ENCODE results near the gene GRM8.

The GRM8 gene

GRCh38 chr7:126443951-126444350 is 808.8 kb downstream of the GRM8 start:
- Mint-ChIP-seq H3K36me3 (ENCODE audit: low read depth) (no peaks in the 10 kb centered on the region), H3K27me3 (no peaks in the 10 kb centered on the region), H3K27ac (no peak overlapping the region), H3K4me1 (ENCODE audit: low read depth) (no peaks in the 10 kb centered on the region), H3K9me3 (peaks cover 5% of the 10 kb centered on the region), H3K4me3 (no peak overlapping the region)

DNA sequence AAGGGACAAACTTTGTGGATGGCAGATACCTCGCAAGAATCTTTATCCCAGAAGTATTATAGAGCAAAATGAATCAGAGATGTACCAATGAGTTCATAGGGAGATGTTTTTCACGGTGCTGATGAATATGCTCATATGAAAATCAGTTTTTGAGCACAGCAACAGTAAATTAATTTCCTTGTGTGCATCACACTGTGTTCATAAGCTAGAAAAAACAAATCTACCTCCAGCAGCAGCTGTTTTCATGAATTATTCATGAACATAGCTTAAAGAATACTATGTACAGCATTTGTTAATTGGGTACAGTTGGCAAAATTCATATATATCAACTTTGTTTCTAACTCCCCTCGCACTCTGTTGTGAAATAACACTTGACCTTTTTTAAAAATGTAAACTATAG is 809.8 kb downstream of the GRM8 start:
- Mint-ChIP-seq H3K27me3 (no peaks in the 10 kb centered on the region), H3K36me3 (ENCODE audit: low read depth) (no peaks in the 10 kb centered on the region), H3K4me1 (ENCODE audit: low read depth) (no peaks in the 10 kb centered on the region), H3K27ac (no peak overlapping the region), H3K9me3 (peaks cover 5% of the 10 kb centered on the region), H3K4me3 (no peak overlapping the region)

DNA sequence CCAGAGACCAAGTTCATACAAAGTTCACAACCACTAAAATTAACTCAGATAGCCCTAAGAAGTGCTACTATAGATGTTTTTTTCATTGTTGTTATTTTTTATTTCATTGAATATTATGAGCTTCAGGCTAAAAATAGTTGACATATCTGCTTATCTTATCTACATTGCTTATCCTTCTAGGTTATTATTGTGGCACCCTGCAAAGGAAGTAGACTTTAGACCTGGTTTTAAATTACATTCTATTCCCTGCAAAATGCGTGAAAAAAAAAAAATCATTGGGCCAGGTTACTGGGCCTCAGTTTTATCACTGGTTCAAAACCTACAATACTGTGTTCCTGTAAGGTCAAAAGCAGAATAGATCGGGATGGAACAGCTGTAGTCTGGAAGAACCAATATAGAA is 811.0 kb downstream of the GRM8 start:
- no peak overlapping the region for H3K27ac Mint-ChIP-seq
- H3K4me3 Mint-ChIP-seq: no peak overlapping the region
- no peaks in the 10 kb centered on the region for H3K27me3 Mint-ChIP-seq
- no peaks in the 10 kb centered on the region for H3K36me3 Mint-ChIP-seq (ENCODE audit: low read depth)
- peaks cover 5% of the 10 kb centered on the region for H3K9me3 Mint-ChIP-seq
- no peaks in the 10 kb centered on the region for H3K4me1 Mint-ChIP-seq (ENCODE audit: low read depth)

- Mint-ChIP-seq H3K9me3 (peaks cover 5% of the 10 kb centered on the region), H3K36me3 (ENCODE audit: low read depth) (no peaks in the 10 kb centered on the region), H3K4me3 (no peak overlapping the region), H3K4me1 (ENCODE audit: low read depth) (no peaks in the 10 kb centered on the region), H3K27me3 (no peaks in the 10 kb centered on the region), H3K27ac (no peak overlapping the region)
Observed at GRCh38 chr7:126440542-126440941, 812.2 kb downstream of the GRM8 start.

GRCh38 chr7:126436213-126436868 is 816.4 kb downstream of the GRM8 start:
- no peaks in the 10 kb centered on the region for H3K36me3 Mint-ChIP-seq (ENCODE audit: low read depth)
- H3K27ac Mint-ChIP-seq: no peak overlapping the region
- no peaks in the 10 kb centered on the region for H3K4me1 Mint-ChIP-seq (ENCODE audit: low read depth)
- no peaks in the 10 kb centered on the region for H3K9me3 Mint-ChIP-seq
- no peak overlapping the region for H3K4me3 Mint-ChIP-seq
- no peaks in the 10 kb centered on the region for H3K27me3 Mint-ChIP-seq

GRCh38 chr7:126426652-126427051 is 826.1 kb downstream of the GRM8 start:
- no peak overlapping the region for H3K27ac Mint-ChIP-seq
- H3K27me3 Mint-ChIP-seq: no peaks in the 10 kb centered on the region
- no peaks in the 10 kb centered on the region for H3K4me1 Mint-ChIP-seq (ENCODE audit: low read depth)
- no peaks in the 10 kb centered on the region for H3K36me3 Mint-ChIP-seq (ENCODE audit: low read depth)
- H3K9me3 Mint-ChIP-seq: no peaks in the 10 kb centered on the region
- H3K4me3 Mint-ChIP-seq: no peak overlapping the region

- no peak overlapping the region for H3K4me3 Mint-ChIP-seq
- H3K27ac Mint-ChIP-seq: no peak overlapping the region
- H3K9me3 Mint-ChIP-seq: peaks cover 5% of the 10 kb centered on the region
- no peaks in the 10 kb centered on the region for H3K4me1 Mint-ChIP-seq (ENCODE audit: low read depth)
- H3K27me3 Mint-ChIP-seq: no peaks in the 10 kb centered on the region
- H3K36me3 Mint-ChIP-seq (ENCODE audit: low read depth): no peaks in the 10 kb centered on the region
Observed at GRCh38 chr7:126424985-126425384, 827.8 kb downstream of the GRM8 start.

DNA sequence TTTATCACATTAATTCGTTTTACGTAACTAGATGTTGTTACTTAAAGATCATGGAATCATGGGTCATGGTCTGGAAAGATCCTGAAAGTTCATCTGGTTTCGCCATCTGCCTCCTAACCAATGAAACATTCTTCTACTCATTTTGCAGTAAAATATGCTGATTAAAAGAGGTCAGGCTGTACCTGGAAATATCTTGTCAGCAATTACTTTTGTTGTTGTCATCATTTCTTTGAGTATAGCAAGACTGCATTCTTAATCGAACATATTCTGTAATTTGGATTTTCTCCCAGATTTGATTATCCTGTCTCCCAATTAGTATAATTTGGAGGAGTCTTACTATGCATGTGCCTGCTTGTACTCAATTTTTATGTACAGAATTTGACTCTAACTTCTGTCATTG is 833.7 kb downstream of the GRM8 start:
- H3K36me3 Mint-ChIP-seq (ENCODE audit: low read depth): no peaks in the 10 kb centered on the region
- no peaks in the 10 kb centered on the region for H3K4me1 Mint-ChIP-seq (ENCODE audit: low read depth)
- no peak overlapping the region for H3K27ac Mint-ChIP-seq

GRCh38 chr7:126411821-126412383 is 840.8 kb downstream of the GRM8 start:
- no peak overlapping the region for H3K27ac Mint-ChIP-seq
- H3K4me3 Mint-ChIP-seq: no peak overlapping the region
- peaks cover 3% of the 10 kb centered on the region for H3K9me3 Mint-ChIP-seq
- no peaks in the 10 kb centered on the region for H3K36me3 Mint-ChIP-seq (ENCODE audit: low read depth)
- H3K27me3 Mint-ChIP-seq: no peaks in the 10 kb centered on the region
- no peaks in the 10 kb centered on the region for H3K4me1 Mint-ChIP-seq (ENCODE audit: low read depth)

More for the DNA sequence above, 833.7 kb downstream of the GRM8 start:
- no peaks in the 10 kb centered on the region for H3K27me3 Mint-ChIP-seq
- no peak overlapping the region for H3K4me3 Mint-ChIP-seq
- H3K9me3 Mint-ChIP-seq: peaks cover 8% of the 10 kb centered on the region

DNA sequence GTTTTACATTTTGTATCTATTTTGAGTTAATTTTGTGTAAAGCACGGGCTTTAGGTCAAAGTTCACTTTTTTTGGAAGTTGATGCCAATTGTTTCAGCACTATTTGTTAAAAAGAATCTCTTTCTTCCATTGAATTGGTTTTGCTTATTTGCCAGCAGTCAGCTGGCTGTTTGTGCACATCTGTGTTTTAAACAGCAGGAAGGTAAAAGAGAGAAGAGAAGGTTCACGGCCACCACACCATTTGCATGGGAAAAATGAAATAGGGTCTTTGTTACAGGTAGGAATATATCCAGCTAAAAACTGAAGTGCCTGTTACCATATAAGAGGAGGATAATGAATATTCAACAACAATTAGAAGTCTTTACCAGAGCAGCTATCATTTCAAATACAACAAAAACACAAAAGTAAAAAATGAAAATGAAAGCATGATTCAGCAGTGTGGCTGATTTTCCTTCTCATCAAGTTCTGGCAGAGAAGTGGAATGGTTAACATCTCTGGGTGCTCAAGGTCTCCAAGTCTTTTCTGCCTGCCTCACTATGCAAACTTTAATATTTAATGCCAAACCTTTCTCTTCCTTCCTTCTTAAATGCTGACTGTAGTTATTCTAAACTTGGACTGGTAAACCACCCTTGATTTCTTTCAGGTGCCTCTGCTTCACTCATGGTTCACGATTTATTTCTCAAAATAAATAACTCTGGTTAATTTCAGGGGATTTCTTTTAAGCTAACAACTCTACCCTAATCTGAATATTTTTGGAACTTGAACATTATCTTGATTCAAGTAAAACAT is 841.5 kb downstream of the GRM8 start:
- H3K9me3 Mint-ChIP-seq: no peaks in the 10 kb centered on the region
- H3K36me3 Mint-ChIP-seq (ENCODE audit: low read depth): no peaks in the 10 kb centered on the region
- no peaks in the 10 kb centered on the region for H3K27me3 Mint-ChIP-seq
- no peak overlapping the region for H3K4me3 Mint-ChIP-seq
- no peak overlapping the region for H3K27ac Mint-ChIP-seq
- no peaks in the 10 kb centered on the region for H3K4me1 Mint-ChIP-seq (ENCODE audit: low read depth)

GRCh38 chr7:126403040-126403439 is 849.7 kb downstream of the GRM8 start:
- Mint-ChIP-seq H3K4me1 (ENCODE audit: low read depth) (no peaks in the 10 kb centered on the region), H3K4me3 (no peak overlapping the region), H3K27me3 (no peaks in the 10 kb centered on the region), H3K36me3 (ENCODE audit: low read depth) (no peaks in the 10 kb centered on the region), H3K27ac (no peak overlapping the region), H3K9me3 (no peaks in the 10 kb centered on the region)

GRCh38 chr7:126401918-126402317 is 850.8 kb downstream of the GRM8 start:
- Mint-ChIP-seq H3K4me1 (ENCODE audit: low read depth) (no peaks in the 10 kb centered on the region), H3K9me3 (no peaks in the 10 kb centered on the region), H3K4me3 (no peak overlapping the region), H3K27ac (no peak overlapping the region), H3K36me3 (ENCODE audit: low read depth) (no peaks in the 10 kb centered on the region), H3K27me3 (no peaks in the 10 kb centered on the region)

GRCh38 chr7:126398851-126399529 is 853.8 kb downstream of the GRM8 start:
- Mint-ChIP-seq H3K4me3 (no peak overlapping the region), H3K9me3 (no peaks in the 10 kb centered on the region), H3K27ac (no peak overlapping the region), H3K36me3 (ENCODE audit: low read depth) (no peaks in the 10 kb centered on the region), H3K4me1 (ENCODE audit: low read depth) (no peaks in the 10 kb centered on the region), H3K27me3 (no peaks in the 10 kb centered on the region)

DNA sequence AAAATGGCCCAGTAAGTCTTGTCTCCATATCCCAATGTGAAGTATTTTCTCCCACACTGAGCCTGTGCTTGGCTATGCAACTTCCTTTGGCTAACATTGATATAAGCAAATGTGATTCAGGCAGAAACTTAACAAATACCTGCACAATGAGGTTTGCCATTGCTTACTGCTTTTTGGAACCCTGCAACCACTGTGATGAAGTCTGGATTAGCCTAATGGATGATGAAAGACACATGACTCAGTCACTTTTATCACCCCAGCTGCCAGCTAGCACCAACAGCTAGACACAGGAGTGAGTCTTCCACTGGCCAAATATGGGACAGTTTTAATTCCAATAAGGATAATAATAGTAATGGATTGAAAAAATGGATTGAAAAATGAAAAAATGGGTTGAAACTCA is 854.5 kb downstream of the GRM8 start:
- no peaks in the 10 kb centered on the region for H3K36me3 Mint-ChIP-seq (ENCODE audit: low read depth)
- H3K4me3 Mint-ChIP-seq: no peak overlapping the region
- H3K9me3 Mint-ChIP-seq: no peaks in the 10 kb centered on the region
- H3K27me3 Mint-ChIP-seq: no peaks in the 10 kb centered on the region
- H3K4me1 Mint-ChIP-seq (ENCODE audit: low read depth): no peaks in the 10 kb centered on the region
- H3K27ac Mint-ChIP-seq: no peak overlapping the region

GRCh38 chr7:126394406-126394805 is 858.3 kb downstream of the GRM8 start:
- Mint-ChIP-seq H3K4me3 (no peak overlapping the region), H3K27ac (no peak overlapping the region), H3K9me3 (peaks cover 16% of the 10 kb centered on the region), H3K36me3 (ENCODE audit: low read depth) (no peaks in the 10 kb centered on the region), H3K4me1 (ENCODE audit: low read depth) (no peaks in the 10 kb centered on the region), H3K27me3 (no peaks in the 10 kb centered on the region)
